ENCODE measurements around the gene DDX56. TPM values are rescaled to one million over a fixed set of nuclear protein-coding genes. Genes with fewer than 3 reads are reported as not detected.

Gene DDX56
- total RNA-seq, 2 donors from 2014 or later: 41.1 to 90.6 TPM

DNA sequence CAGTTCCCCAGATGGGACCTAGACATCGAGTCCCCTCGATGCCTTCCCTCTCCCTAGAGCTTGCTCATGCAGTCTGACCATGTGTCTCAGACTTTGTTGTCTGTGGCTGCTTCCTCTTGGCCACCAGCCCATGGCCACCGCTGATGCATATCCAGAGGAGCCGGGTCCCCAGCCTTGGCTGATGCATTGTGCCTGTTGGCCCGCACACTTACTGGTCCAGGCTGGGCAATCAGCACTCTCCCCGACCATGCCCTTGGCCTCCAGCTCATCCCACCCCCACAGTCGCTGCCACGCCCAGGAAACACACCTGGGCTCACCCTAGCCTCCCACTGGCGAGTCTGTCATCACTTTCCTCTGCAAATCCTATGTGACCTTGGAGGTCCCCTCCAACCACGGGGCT lies 42.7 kb downstream of the DDX56 start:
- Histone ChIP-seq H3K27me3 (no peaks in the 10 kb centered on the region), H3K9me3 (no peaks in the 10 kb centered on the region), H3K4me1 (no peaks in the 10 kb centered on the region), H3K27ac (no peak overlapping the region), H3K9ac (ENCODE audit: low read depth in 2 of 2, low read length in 2 of 2) (no peak overlapping the region), H3K36me3 (no peaks in the 10 kb centered on the region), H3K4me3 (no peak overlapping the region)
- intact Hi-C loops (cut with DNase I): no loop called here
- TF ChIP-seq, protein P1, sequence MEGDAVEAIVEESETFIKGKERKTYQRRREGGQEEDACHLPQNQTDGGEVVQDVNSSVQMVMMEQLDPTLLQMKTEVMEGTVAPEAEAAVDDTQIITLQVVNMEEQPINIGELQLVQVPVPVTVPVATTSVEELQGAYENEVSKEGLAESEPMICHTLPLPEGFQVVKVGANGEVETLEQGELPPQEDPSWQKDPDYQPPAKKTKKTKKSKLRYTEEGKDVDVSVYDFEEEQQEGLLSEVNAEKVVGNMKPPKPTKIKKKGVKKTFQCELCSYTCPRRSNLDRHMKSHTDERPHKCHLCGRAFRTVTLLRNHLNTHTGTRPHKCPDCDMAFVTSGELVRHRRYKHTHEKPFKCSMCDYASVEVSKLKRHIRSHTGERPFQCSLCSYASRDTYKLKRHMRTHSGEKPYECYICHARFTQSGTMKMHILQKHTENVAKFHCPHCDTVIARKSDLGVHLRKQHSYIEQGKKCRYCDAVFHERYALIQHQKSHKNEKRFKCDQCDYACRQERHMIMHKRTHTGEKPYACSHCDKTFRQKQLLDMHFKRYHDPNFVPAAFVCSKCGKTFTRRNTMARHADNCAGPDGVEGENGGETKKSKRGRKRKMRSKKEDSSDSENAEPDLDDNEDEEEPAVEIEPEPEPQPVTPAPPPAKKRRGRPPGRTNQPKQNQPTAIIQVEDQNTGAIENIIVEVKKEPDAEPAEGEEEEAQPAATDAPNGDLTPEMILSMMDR (IDR thresholded peaks at IDR 0.05): no peak
- no peak for DNase-seq

DNA sequence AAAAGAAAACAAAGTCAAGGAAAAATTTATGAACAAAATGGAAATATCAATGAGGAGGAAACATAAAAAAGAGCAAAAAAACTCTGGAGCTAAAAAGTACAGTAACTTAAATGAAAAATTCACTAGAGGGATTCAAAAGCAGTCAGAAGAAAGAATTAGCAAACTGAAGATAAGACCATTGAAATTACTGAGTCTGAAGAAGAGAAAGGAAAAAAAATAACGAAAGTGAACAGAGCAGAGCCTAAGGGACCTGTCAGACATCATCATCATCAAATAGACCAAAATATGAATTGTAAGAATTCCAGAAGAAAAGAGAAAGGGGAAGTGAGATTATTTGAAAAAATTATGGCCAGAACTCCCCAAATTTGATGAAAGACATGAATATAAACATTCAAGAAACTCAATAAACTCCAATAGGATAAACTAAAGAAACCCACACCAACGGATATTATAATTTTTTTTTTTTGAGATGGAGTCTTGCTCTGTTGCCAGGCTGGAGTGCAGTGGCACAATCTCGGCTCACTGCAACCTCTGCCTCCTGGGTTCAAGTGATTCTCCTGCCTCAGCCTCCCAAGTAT lies 48.8 kb downstream of the DDX56 start:
- TF ChIP-seq, protein P1 (IDR thresholded peaks at IDR 0.05): no peak
- Histone ChIP-seq H3K27ac (no peak overlapping the region), H3K9me3 (no peaks in the 10 kb centered on the region), H3K27me3 (no peaks in the 10 kb centered on the region), H3K4me3 (no peak overlapping the region), H3K36me3 (no peaks in the 10 kb centered on the region), H3K9ac (ENCODE audit: low read depth in 2 of 2, low read length in 2 of 2) (no peak overlapping the region), H3K4me1 (no peaks in the 10 kb centered on the region)
- intact Hi-C loops (cut with DNase I): no loop called here
- no peak for DNase-seq

DNA sequence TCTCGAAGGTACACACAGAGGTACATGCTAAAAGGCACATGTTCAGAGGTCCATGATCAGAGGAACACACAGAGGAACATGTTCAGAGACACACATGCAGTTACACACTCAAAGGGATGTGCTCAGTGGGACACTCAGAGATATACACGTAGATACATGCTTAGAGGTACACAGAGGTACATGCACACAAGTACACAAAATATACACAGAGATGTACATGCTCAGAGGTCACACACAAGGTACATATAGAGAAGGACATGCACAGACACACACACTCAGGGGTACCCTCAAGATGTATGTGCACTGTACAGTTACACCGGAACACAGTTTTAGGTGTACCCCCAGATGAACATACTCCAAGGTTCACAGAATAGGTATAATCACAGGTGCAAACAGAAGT lies 51.4 kb downstream of the DDX56 start:
- no peaks in the 10 kb centered on the region for H3K27me3 ChIP-seq
- no peak overlapping the region for H3K27ac ChIP-seq
- no peaks in the 10 kb centered on the region for H3K4me1 ChIP-seq
- no peak for DNase-seq
- no peaks in the 10 kb centered on the region for H3K9me3 ChIP-seq
- TF ChIP-seq, protein P1 (IDR thresholded peaks at IDR 0.05): no peak
- H3K36me3 ChIP-seq: no peaks in the 10 kb centered on the region
- H3K4me3 ChIP-seq: no peak overlapping the region
- no peak overlapping the region for H3K9ac ChIP-seq (ENCODE audit: low read depth in 2 of 2, low read length in 2 of 2)
- intact Hi-C loops (cut with DNase I): no loop called here

DNA sequence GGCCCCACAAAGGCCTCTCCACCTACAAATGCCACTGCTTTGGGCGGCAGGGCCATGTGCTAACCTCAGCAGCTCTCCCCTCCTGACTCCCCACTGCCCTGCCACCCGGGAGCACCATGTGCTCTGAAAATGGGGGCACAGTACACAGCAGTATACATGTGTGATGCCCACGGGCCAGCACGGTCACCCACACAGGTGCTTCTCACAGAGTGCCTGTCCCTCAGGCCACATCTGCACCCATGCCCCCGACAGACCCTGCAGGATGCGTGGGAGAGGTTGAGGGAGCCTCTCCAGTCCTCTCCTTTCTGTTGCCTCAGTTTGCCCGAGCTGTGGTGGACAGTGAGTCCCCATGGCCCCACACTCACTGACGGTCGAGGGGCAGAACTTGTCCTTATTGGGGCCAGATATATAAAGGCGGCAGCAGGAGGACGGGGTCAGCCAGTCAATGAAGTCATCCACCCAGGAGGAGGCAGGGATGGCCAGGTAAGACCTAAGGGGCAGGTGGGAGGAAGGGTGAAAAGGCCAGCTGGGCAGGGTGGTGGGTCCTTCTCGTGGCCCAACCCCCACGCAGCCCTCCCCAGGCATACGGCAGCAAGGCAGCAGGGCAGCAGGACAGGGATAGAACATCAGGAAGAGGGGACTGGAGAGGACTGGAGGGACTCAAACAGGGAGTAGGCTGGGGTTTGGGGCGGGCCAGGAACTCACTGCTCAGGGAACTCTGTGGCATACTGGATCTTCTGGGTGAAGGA lies 52.2 kb downstream of the DDX56 start:
- TF ChIP-seq, protein P1 (IDR thresholded peaks at IDR 0.05): no peak
- no peaks in the 10 kb centered on the region for H3K4me1 ChIP-seq
- no peak for DNase-seq
- H3K4me3 ChIP-seq: no peak overlapping the region
- no peaks in the 10 kb centered on the region for H3K27me3 ChIP-seq
- H3K9ac ChIP-seq (ENCODE audit: low read depth in 2 of 2, low read length in 2 of 2): no peak overlapping the region
- H3K27ac ChIP-seq: no peak overlapping the region
- intact Hi-C loops (cut with DNase I): no loop called here
- H3K9me3 ChIP-seq: no peaks in the 10 kb centered on the region
- no peaks in the 10 kb centered on the region for H3K36me3 ChIP-seq

DNA sequence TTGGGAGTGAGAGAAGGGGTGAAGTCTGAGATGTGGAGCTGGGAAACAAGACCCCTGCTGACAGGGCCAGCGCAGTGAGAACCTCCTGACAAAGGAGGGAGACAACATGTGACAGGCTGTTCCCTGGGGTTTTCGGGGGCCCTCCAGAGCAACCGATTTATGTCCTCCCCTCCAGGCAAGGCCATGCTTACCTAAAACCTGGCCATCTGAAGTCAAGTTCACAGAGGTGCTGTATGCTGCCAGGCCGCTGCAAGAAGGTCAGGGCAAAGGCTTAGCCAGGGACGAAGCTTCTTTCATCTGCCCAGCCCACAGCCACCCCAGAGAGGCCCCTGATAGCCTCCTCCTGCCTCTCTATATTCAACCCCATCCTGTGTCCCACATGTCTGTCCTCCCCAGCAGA lies 53.1 kb downstream of the DDX56 start:
- no peaks in the 10 kb centered on the region for H3K36me3 ChIP-seq
- H3K27ac ChIP-seq: no peak overlapping the region
- intact Hi-C loops (cut with DNase I): no loop called here

More for the DNA sequence above, 53.1 kb downstream of the DDX56 start:
- Histone ChIP-seq H3K4me3 (no peak overlapping the region), H3K9me3 (no peaks in the 10 kb centered on the region), H3K9ac (ENCODE audit: low read depth in 2 of 2, low read length in 2 of 2) (no peak overlapping the region), H3K4me1 (no peaks in the 10 kb centered on the region), H3K27me3 (no peaks in the 10 kb centered on the region)
- TF ChIP-seq, protein P1 (IDR thresholded peaks at IDR 0.05): no peak
- no peak for DNase-seq

All from colonic mucosa (tissue), 4 donors.